Right cardiac atrium (tissue), 5 donors: ENCODE results near the gene IGSF21. TPM values are rescaled to one million over a fixed set of nuclear protein-coding genes. Genes with fewer than 3 reads are reported as not detected.

Experiments used
- ATAC-seq, 2 donors: fragments of 200-7000 bp; cut with Tn5 transposase; one replicate each; pipeline versions ENCODE4 v1.8.0 to v1.9.1; 2020; ENCODE audit warnings: moderate library complexity in 2 of 2, mild to moderate bottlenecking in 1 of 2
- DNase-seq, 3 donors: peaks; one replicate each; pipeline ENCODE4 v3.0.0-alpha.2; 2020
- H3K27ac ChIP-seq: one replicate; pipeline ENCODE4 v1.5.1; 2013; ENCODE audit warnings: mild to moderate bottlenecking, low read length, control low read depth, moderate library complexity
- H3K27me3 ChIP-seq: one replicate; pipeline ENCODE4 v1.6.1; 2013; ENCODE audit not compliant: control insufficient read depth, insufficient read depth
- H3K4me1 ChIP-seq: one replicate; pipeline ENCODE4 v1.6.1; 2013; ENCODE audit warnings: low read length; ENCODE audit not compliant: control insufficient read depth, insufficient read depth
- H3K4me3 ChIP-seq: one replicate; pipeline ENCODE4 v1.5.1; 2013; ENCODE audit warnings: low read length, control low read depth
- H3K9me3 ChIP-seq: one replicate; pipeline ENCODE4 v1.6.1; 2013; ENCODE audit warnings: low read length; ENCODE audit not compliant: control insufficient read depth
- WGBS: extraction: QIAGEN DNeasy Blood & Tissue Kit; methylation state at CpG from one replicate; pipeline ENCODE4 v1.1.7; 2013; 5-methylcytosine and 5-hydroxymethylcytosine counted together
- intact Hi-C, 4 donors: fragments of 100-400 bp; cut with DNase I; formaldehyde crosslinking; loops; one replicate each; pipeline versions ENCODE4 v1.11.0 to v1.14.0; 2022 to 2023
- polyA plus RNA-seq: library from polyadenylated mRNA; stranded (reverse); fragments of 200-250 nt; gene quantifications from one replicate; pipeline ENCODE4 v1.2.3, GENCODE V29; 2013
- total RNA-seq, 4 donors: library from RNA; stranded (reverse); fragmentation: NEBNext Ultra II Directional; extraction: Animal tissue kit (Norgen Biotek cat#: 25700); gene quantifications; one replicate each; pipeline ENCODE4 v1.2.1, GENCODE V29; 2021
- donor health status: healthy with polysubstance abuse.
- donor health status: DM: no; HTN: yes; CAD: no.
- donor health status: DM: no; HTN: no; CAD: no.
- donor health status: DM: no; HTN: yes; CAD: no; lungs with severe emphysema.
- donor health status: DM: yes; HTN: yes; CAD: no.

IGSF21 gene
- total and polyA plus RNA-seq, 5 donors: 0.52 to 3.1 (median 1.7) TPM

- H3K27me3 ChIP-seq: no peaks in the 10 kb centered on the region
- H3K9me3 ChIP-seq: no peaks in the 10 kb centered on the region
- DNase-seq: no peak
- H3K4me3 ChIP-seq: no peak overlapping the region
- intact Hi-C loops: no loop called here
- no peaks in the 10 kb centered on the region for H3K4me1 ChIP-seq
- no peak overlapping the region for H3K27ac ChIP-seq
- WGBS: 74% methylated on average over 10 of the region's 10 CpGs
- ATAC-seq: no peak
Measured at GRCh38 chr1:18146886-18147285, 39.3 kb downstream of the IGSF21 start.

- Histone ChIP-seq H3K27me3 (no peaks in the 10 kb centered on the region), H3K4me1 (no peaks in the 10 kb centered on the region), H3K9me3 (no peaks in the 10 kb centered on the region), H3K4me3 (no peak overlapping the region), H3K27ac (no peak overlapping the region)
- intact Hi-C loops: no loop called here
- no peak for DNase-seq
- no peak for ATAC-seq
- 78% methylated on average over 4 of the region's 4 CpGs for WGBS
Measured at GRCh38 chr1:18147672-18148071, 40.1 kb downstream of the IGSF21 start.

GRCh38 chr1:18148461-18148860, 40.9 kb downstream of the IGSF21 start:
- Histone ChIP-seq H3K27ac (no peak overlapping the region), H3K4me1 (no peaks in the 10 kb centered on the region), H3K4me3 (no peak overlapping the region), H3K9me3 (no peaks in the 10 kb centered on the region), H3K27me3 (no peaks in the 10 kb centered on the region)
- WGBS: 68% methylated on average over 5 of the region's 5 CpGs
- intact Hi-C loops: no loop called here
- no peak for DNase-seq
- no peak for ATAC-seq

- Histone ChIP-seq H3K27me3 (no peaks in the 10 kb centered on the region), H3K9me3 (no peaks in the 10 kb centered on the region), H3K4me1 (no peaks in the 10 kb centered on the region), H3K27ac (no peak overlapping the region), H3K4me3 (no peak overlapping the region)
- WGBS: 54% methylated on average over 19 of the region's 19 CpGs
- DNase-seq (no peak), ATAC-seq (peak in 1 of 2 donors; percentile 26)
- intact Hi-C loops: no loop called here
Measured at GRCh38 chr1:18149027-18149641, 41.5 kb downstream of the IGSF21 start.

GRCh38 chr1:18151436-18152122, 44.0 kb downstream of the IGSF21 start:
- H3K27ac ChIP-seq: no peak overlapping the region
- ATAC-seq: no peak
- H3K4me1 ChIP-seq: no peaks in the 10 kb centered on the region
- H3K4me3 ChIP-seq: no peak overlapping the region
- no peaks in the 10 kb centered on the region for H3K9me3 ChIP-seq
- intact Hi-C loops: no loop called here
- WGBS: 61% methylated on average over 8 of the region's 8 CpGs
- no peaks in the 10 kb centered on the region for H3K27me3 ChIP-seq
- DNase-seq: no peak

GRCh38 chr1:18154430-18155194, 47.0 kb downstream of the IGSF21 start:
- Histone ChIP-seq H3K4me3 (no peak overlapping the region), H3K27ac (no peak overlapping the region), H3K9me3 (no peaks in the 10 kb centered on the region), H3K27me3 (no peaks in the 10 kb centered on the region), H3K4me1 (no peaks in the 10 kb centered on the region)
- DNase-seq (no peak), ATAC-seq (no peak)
- 54% methylated on average over 3 of the region's 3 CpGs for WGBS
- intact Hi-C loops: no loop called here

GRCh38 chr1:18155881-18156385, 48.3 kb downstream of the IGSF21 start:
- H3K27me3 ChIP-seq: no peaks in the 10 kb centered on the region
- no peaks in the 10 kb centered on the region for H3K9me3 ChIP-seq
- no peak for ATAC-seq
- no peaks in the 10 kb centered on the region for H3K4me1 ChIP-seq
- H3K4me3 ChIP-seq: no peak overlapping the region
- 86% methylated on average over 13 of the region's 13 CpGs for WGBS
- H3K27ac ChIP-seq: no peak overlapping the region
- no peak for DNase-seq
- intact Hi-C loops: no loop called here

- intact Hi-C loops: no loop called here
- WGBS: 77% methylated on average over 10 of the region's 10 CpGs
- H3K4me1 ChIP-seq: no peaks in the 10 kb centered on the region
- H3K27me3 ChIP-seq: no peaks in the 10 kb centered on the region
- H3K9me3 ChIP-seq: no peaks in the 10 kb centered on the region
- no peak overlapping the region for H3K27ac ChIP-seq
- no peak for DNase-seq
- H3K4me3 ChIP-seq: no peak overlapping the region
- no peak for ATAC-seq
Measured at GRCh38 chr1:18157352-18157751, 49.8 kb downstream of the IGSF21 start.

- Histone ChIP-seq H3K9me3 (no peaks in the 10 kb centered on the region), H3K27ac (no peak overlapping the region), H3K4me1 (no peaks in the 10 kb centered on the region), H3K4me3 (no peak overlapping the region), H3K27me3 (no peaks in the 10 kb centered on the region)
- intact Hi-C loops: no loop called here
- 73% methylated on average over 7 of the region's 7 CpGs for WGBS
- ATAC-seq (no peak), DNase-seq (no peak)
Measured at GRCh38 chr1:18157968-18158367, 50.4 kb downstream of the IGSF21 start.

GRCh38 chr1:18158714-18159113, 51.1 kb downstream of the IGSF21 start:
- DNase-seq (no peak), ATAC-seq (no peak)
- Histone ChIP-seq H3K4me1 (no peaks in the 10 kb centered on the region), H3K27me3 (no peaks in the 10 kb centered on the region), H3K4me3 (no peak overlapping the region), H3K9me3 (no peaks in the 10 kb centered on the region), H3K27ac (no peak overlapping the region)
- intact Hi-C loops: no loop called here
- WGBS: 72% methylated on average over 5 of the region's 5 CpGs

- no peaks in the 10 kb centered on the region for H3K4me1 ChIP-seq
- ATAC-seq (peak; percentile 75 to 78), DNase-seq (peak; percentile 35 to 78 (median 73))
- H3K9me3 ChIP-seq: no peaks in the 10 kb centered on the region
- no peak overlapping the region for H3K4me3 ChIP-seq
- WGBS: 66% methylated on average over 13 of the region's 13 CpGs
- no peak overlapping the region for H3K27ac ChIP-seq
- intact Hi-C loops: no loop called here
- no peaks in the 10 kb centered on the region for H3K27me3 ChIP-seq
Measured at GRCh38 chr1:18160290-18160942, 52.8 kb downstream of the IGSF21 start.
